KBM-7 (cell line): ENCODE results near the gene ARPC1B.
"Not testable (repeated sequence)": the region's sequence is repeated elsewhere in the genome, so short reads cannot be mapped to it uniquely, and the experiment has no call there.

Source experiments
- DNase-seq: peaks from one replicate; pipeline ENCODE4 v3.0.0-alpha.2; 2015
- in situ Hi-C: fragments of 300-500 bp; cut with MboI; formaldehyde crosslinking; loops from 2 replicates; pipeline ENCODE4 v1.14.3; 2020; ENCODE audit warnings: low sequenced_read_pairs, low pct_unique_long_range_greater_than_20kb, mixed read lengths

The ARPC1B gene

DNA sequence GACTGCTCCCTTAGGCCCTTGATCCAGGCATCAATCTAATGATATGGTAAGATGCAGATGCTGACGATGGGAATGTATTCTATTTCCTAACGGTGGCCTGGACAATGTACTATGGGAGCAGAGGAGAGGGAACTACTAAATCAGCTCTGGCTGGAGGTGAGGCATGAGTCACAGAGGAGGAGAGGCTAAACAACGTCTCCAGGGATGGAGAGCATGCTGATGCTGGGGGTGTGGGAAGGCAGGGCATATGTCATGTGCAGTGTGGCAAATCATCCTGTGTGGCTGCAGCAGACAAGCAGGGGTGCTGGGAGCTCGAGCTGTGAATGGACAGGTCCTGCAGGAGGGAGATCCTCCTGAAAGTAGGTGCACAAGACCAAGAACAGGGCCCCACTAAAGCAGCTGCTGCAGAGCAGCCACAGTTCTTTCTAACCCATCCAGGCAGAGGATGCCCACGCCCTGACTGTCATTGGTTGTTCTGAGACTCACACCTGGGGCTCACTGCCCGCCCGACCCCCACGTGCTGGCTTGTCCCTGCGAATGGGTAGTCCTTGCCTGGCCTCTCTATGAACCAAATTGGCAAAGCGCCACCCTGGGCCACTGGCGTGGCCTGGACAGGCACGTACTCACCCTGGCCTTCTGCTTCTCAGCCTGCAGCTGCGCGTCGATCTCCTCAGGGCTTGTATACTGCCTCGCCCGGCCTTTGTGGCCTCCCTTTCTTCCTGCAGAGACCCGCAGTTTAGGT is 29.9 kb downstream of the ARPC1B start:
- no peak for DNase-seq

GRCh38 chr7:99404977-99405320 is 30.4 kb downstream of the ARPC1B start:
- no peak for DNase-seq
- in situ Hi-C loops: no loop called here

More for the DNA sequence above, 29.9 kb downstream of the ARPC1B start:
- in situ Hi-C loops: no loop called here

GRCh38 chr7:99406557-99406956 is 32.0 kb downstream of the ARPC1B start:
- in situ Hi-C loops: no loop called here
- DNase-seq: no peak

- in situ Hi-C loops: no loop called here
- DNase-seq: peak; percentile 44
Observed at GRCh38 chr7:99407872-99408378, 33.4 kb downstream of the ARPC1B start.

- peak; percentile 97 for DNase-seq
- in situ Hi-C loops: no loop called here
Observed at GRCh38 chr7:99408379-99409191, 34.1 kb downstream of the ARPC1B start, which contains the start of the genes BUD31 and PDAP1. Gene BUD31 (plus strand): TSS chr7:99408969. CDS start chr7:99411093, 2,124 bp downstream. Gene PDAP1 (minus strand): TSS chr7:99408597. CDS start chr7:99408548, 49 bp downstream.

DNA sequence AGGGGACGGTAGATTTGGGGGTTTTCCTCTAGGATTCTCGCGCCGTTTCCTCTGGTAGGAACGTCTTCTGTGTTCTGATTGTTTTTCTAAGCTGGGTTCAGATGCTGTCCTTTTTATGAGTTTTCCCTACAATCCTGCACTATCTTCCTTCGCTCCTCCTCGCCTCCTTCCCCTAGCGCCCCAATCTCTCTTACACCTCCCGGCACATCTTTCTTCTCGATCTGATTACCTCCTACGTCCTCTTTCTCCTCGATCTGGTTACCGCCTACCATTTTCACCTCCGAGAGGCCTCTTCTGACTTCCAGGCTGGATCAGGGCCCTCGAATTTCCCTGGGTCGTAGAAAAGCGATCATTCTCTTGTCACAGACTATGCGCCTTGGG is 34.7 kb downstream of the ARPC1B start:
- in situ Hi-C loops: no loop called here
- no peak for DNase-seq

DNA sequence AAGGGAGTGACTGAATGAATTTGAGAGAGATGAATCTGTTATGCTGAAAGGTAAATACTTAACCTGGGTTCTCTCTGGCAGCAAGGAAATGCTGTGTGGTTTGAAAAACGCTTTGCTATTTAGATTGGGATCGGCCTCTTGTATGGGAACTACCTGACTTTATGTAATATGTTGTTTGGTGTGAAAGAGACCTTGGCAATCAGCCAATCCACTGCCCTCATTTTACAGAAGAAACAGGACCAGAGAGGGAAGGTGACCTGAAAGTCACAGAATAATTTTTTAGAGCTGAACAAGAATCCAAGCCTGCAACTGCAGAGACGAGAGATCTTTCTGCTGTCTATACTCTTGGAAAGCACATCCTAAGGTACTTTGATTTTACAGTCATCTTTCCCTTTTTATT is 35.3 kb downstream of the ARPC1B start:
- in situ Hi-C loops: no loop called here

GRCh38 chr7:99410635-99411034 is 36.1 kb downstream of the ARPC1B start:
- DNase-seq: no peak
- in situ Hi-C loops: no loop called here

More for the DNA sequence above, 35.3 kb downstream of the ARPC1B start:
- DNase-seq: peak; percentile 32

DNA sequence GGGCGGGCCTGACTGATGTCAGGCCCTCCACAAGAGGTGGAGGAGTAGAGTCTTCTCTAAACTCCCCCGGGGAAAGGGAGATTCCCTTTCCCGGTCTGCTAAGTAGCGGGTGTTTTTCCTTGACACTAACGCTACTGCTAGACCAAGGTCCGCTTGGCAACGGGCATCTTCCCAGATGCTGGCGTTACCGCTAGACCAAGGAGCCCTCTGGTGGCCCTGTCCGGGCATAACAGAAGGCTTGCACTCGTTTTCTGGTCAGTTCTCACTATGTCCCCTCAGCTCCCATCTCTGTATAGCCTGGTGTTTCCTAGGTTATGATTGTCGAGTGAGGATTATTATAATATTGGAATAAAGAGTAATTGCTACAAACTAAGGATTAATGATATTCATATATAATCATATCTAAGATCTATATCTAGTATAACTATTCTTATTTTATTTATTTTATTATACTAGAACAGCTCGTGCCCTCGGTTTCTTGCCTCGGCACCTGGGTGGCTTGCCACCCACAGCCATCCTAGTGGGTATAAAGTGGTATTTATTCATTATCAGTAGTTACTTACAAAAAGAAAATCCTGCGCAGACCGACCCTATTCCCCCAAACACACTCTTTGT is 41.1 kb downstream of the ARPC1B start:
- in situ Hi-C loops: not testable (repeated sequence)
- DNase-seq: peak; percentile 46

DNA sequence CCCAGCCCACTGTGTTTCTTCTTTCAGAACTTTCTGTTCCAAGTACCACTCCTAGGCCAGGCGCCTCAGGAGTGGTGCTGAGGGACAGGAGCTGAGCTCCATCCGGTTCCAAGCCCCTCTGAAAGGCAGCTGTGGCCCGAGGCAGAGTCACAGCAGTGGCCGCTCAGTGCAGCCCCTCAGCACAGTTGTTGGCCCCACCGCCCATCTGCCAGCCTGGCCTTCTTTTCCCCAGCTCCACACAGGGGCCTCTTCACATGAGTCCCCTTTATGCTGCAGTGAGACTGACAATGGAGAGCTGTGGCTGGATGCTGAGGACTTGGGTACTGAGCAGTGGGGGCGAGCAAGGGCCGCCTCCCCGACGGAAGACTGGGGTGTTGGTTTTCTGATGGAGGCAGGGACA is 43.7 kb downstream of the ARPC1B start:
- no peak for DNase-seq
- in situ Hi-C loops: no loop called here

GRCh38 chr7:99419323-99420021 is 44.9 kb downstream of the ARPC1B start:
- DNase-seq: no peak
- in situ Hi-C loops: no loop called here

- no peak for DNase-seq
- in situ Hi-C loops: no loop called here
Observed at GRCh38 chr7:99420213-99420612, 45.7 kb downstream of the ARPC1B start.

- in situ Hi-C loops: no loop called here
- DNase-seq: no peak
Observed at GRCh38 chr7:99420986-99421385, 46.5 kb downstream of the ARPC1B start.

DNA sequence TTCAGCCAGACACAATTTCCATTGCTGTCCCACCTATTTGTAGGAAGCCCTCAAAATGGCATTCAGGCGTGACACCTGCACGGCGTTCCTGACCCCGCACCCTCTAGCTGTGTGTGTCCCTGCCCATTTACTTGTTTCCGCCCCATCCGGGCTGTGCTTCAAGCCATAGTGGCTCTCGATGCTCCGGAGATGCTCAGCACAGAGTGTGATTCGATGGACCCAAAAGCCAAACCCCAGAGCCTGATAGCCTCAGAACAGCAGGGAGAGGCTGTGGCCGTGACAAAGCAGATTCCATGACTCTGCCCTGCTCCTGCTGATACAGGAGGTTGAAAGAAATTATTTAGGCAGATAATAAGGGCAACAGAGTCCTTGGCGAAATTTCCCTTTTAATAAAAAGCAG is 47.7 kb downstream of the ARPC1B start:
- no peak for DNase-seq
- in situ Hi-C loops: no loop called here

DNA sequence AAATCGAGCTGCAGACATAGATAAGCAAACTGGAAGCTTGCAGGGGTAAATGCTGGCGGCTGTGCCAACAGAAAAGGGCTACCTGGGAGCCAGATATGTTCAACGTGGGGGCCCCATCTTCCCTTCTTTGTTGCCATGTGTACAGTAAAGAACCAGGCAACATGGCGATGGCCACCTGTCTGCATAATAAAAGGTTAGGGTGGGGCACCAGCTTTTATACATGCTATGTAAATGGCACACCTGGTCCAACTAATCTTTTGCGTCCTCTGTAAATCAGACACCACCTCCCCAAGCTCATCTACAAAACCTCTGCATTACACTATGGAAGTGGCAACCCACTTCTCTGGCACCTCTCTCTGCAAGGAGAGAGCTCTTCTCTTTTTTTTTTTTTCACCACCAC is 48.1 kb downstream of the ARPC1B start:
- in situ Hi-C loops: no loop called here
- no peak for DNase-seq

DNA sequence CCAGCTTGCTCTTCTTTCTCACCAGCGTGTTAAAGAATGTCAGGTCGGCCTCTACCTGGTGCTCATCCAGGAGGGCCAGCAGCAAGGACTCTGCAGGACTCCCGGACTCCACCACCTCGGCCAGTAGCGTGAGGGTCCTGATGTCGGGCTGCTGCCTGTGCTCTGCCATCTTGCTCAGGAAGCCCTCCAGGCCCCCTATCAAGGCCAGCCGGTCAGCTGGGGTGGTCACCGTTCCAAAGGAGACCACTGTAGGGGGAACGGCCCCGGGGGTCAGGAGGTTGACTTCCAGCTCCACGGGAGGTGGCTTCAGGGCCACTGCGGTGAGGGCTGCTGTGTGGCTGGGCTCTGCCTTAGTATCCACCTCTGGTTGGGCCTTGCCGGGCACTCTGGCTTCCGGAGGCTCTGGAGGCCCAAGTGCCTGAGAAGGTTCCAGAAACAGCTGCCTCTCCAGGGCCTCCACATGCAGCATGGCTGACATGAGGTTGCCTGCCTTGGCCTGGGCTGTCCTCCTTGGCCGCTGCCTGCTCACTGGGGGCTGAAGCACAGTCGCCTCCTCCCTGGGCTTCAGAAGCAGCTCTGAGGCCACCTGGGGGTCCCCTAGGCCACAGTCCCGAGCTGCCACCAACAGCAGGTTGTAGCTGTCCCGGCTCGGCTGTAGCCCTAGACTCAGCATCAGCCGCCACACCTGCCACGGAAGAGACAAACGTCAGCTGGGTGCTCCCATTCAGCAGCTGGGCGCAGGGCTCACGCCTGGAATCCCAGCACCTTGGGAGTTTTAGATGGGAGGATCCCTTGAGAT is 50.6 kb downstream of the ARPC1B start:
- DNase-seq: no peak
- in situ Hi-C loops: no loop called here

DNA sequence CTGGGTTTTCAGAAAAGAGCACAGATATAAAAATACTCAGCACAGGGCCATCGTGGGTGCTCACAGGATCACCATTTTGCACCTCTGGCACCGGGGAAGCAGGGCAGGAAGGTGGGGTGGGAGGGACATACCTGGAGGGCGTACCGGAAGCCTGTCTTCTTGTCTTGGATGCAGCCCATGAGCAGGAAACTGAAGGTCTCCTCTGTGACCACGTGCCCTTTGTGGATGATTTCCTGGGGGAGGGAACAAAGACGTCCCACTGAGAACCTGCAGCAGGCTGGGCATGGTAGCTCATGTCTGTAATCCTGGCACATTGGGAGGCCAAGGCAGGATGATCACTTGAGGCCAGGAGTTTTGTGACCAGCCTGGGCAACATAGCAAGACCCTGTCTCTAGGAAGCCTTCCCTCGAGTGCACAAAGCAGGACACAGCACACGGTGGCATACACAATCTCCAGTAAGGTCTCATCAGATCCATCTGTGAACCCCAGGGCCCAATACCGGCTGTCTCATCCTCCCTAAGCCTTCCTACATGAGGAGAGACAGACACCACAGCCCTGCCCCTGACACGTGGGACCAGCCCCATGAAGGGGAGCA is 54.5 kb downstream of the ARPC1B start:
- in situ Hi-C loops: no loop called here
- no peak for DNase-seq

DNA sequence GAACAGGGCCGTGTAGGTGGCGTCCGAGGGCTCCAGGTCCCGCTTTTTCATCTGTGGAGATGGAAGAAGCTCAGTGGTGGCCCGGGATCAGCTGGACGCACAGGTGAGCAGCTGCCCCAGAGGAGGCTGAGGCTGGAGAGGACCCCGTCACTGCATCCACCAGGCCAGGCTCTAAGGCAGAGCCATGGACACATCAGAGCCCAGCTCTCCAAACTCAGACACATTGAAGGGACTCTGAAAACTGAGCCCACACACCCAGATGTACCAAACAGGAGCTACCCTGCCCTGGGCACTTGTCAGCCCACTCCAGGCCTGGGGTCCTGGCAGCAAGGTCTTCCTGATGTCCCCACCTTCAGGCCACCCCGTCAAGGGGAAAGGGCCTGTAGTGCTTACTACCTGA is 55.2 kb downstream of the ARPC1B start:
- DNase-seq: no peak
- in situ Hi-C loops: no loop called here
